ENCODE results near the gene MTR. TPM values are rescaled to one million over a fixed set of nuclear protein-coding genes. Genes with fewer than 3 reads are reported as not detected.

The MTR gene
- total RNA-seq, 2 donors from 2014 or later = 18.8 to 48.7 TPM

DNA sequence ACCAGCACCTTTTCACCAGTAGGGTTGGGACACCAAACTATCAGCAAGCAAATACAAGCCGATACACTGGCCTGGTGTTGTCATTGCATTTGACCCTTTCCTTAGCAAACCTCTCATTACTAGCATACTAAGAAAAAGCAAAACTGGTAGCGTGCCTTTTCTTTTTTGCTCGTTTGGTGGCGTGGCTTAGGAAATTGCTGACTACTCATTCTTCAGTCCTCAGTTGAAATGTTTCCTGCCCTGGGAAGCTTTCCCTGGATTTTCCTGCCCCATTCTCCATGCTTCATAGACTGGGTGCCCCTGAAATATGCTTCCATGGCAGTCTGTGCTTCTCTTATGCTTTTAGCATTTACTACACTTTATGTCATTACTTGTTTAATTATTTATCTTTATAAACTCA lies 42.0 kb downstream of the MTR start:
- no peak overlapping the region for H3K4me3 ChIP-seq
- no peak for TF ChIP-seq POLR2AphosphoS5 (IDR thresholded peaks at IDR 0.05)
- TF ChIP-seq, protein P1, sequence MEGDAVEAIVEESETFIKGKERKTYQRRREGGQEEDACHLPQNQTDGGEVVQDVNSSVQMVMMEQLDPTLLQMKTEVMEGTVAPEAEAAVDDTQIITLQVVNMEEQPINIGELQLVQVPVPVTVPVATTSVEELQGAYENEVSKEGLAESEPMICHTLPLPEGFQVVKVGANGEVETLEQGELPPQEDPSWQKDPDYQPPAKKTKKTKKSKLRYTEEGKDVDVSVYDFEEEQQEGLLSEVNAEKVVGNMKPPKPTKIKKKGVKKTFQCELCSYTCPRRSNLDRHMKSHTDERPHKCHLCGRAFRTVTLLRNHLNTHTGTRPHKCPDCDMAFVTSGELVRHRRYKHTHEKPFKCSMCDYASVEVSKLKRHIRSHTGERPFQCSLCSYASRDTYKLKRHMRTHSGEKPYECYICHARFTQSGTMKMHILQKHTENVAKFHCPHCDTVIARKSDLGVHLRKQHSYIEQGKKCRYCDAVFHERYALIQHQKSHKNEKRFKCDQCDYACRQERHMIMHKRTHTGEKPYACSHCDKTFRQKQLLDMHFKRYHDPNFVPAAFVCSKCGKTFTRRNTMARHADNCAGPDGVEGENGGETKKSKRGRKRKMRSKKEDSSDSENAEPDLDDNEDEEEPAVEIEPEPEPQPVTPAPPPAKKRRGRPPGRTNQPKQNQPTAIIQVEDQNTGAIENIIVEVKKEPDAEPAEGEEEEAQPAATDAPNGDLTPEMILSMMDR (IDR thresholded peaks at IDR 0.05) = no peak
- TF ChIP-seq POLR2A (IDR thresholded peaks at IDR 0.05) = no peak
- intact Hi-C loops (cut with DNase I) = no loop called here
- H3K36me3 ChIP-seq = peaks cover 3 to 5% of the 10 kb centered on the region in 2 donors
- H3K27me3 ChIP-seq (replicated peaks; ENCODE audit: insufficient read depth) = no peaks in the 10 kb centered on the region
- DNase-seq (ENCODE audit: low spot score) = no peak
- no peaks in the 10 kb centered on the region for H3K4me1 ChIP-seq (replicated peaks)
- 89% methylated on average over 4 of the region's 4 CpGs for WGBS
- no peak overlapping the region for H3K27ac ChIP-seq
- no peaks in the 10 kb centered on the region for H3K9me3 ChIP-seq

DNA sequence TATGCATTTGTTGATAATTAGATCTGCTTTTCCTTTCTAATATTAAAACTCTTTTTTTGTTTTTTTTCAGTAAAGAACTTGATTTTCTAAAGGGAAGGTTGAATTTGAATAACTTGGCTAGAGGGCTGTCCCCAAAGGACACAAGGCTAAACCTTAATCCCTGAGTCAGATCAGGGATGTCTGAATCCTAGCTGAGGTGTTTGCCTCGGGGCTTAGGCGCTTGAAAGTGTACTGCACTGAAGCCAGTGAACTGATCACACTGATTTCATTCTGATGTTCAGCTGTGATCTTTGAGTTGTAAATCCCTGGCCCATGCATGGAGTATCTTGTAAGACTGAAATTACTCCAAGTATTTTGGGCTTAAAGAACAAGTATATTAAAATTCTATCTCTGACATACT lies 42.8 kb downstream of the MTR start:
- H3K36me3 ChIP-seq = peaks cover 3 to 5% of the 10 kb centered on the region in 2 donors
- no peak for DNase-seq (ENCODE audit: low spot score)
- TF ChIP-seq, protein P1 (IDR thresholded peaks at IDR 0.05) = no peak
- no peak for TF ChIP-seq POLR2A (IDR thresholded peaks at IDR 0.05)
- TF ChIP-seq POLR2AphosphoS5 (IDR thresholded peaks at IDR 0.05) = no peak
- no peak overlapping the region for H3K27ac ChIP-seq
- H3K27me3 ChIP-seq (replicated peaks; ENCODE audit: insufficient read depth) = no peaks in the 10 kb centered on the region
- no peak overlapping the region for H3K4me3 ChIP-seq
- intact Hi-C loops (cut with DNase I) = no loop called here
- no peaks in the 10 kb centered on the region for H3K9me3 ChIP-seq
- H3K4me1 ChIP-seq (replicated peaks) = no peaks in the 10 kb centered on the region
- 46% methylated on average over 2 of the region's 2 CpGs for WGBS

DNA sequence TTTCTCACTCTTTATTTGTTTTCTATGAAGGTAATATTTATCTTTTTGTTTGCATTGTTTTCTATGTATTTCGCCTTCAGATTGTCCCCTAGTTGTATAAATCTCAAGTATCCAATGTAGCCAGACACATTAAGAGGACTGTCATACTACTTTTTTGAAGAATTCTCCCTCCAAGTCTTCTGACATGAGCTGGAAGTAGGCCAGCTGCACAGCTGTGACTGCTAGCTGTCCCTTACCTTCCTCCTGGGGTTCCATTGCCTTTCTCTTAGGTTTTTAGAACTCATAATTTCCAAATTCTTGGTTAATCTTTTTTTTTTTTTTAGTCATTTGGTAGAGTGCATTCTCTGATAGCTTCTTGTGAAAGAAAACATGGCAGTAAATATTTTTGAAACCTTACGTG lies 46.2 kb downstream of the MTR start:
- TF ChIP-seq POLR2A (IDR thresholded peaks at IDR 0.05) = no peak
- TF ChIP-seq, protein P1 (IDR thresholded peaks at IDR 0.05) = no peak
- H3K36me3 ChIP-seq = peaks cover 3 to 5% of the 10 kb centered on the region in 2 donors
- WGBS = 93% methylated on average over 2 of the region's 2 CpGs

DNA sequence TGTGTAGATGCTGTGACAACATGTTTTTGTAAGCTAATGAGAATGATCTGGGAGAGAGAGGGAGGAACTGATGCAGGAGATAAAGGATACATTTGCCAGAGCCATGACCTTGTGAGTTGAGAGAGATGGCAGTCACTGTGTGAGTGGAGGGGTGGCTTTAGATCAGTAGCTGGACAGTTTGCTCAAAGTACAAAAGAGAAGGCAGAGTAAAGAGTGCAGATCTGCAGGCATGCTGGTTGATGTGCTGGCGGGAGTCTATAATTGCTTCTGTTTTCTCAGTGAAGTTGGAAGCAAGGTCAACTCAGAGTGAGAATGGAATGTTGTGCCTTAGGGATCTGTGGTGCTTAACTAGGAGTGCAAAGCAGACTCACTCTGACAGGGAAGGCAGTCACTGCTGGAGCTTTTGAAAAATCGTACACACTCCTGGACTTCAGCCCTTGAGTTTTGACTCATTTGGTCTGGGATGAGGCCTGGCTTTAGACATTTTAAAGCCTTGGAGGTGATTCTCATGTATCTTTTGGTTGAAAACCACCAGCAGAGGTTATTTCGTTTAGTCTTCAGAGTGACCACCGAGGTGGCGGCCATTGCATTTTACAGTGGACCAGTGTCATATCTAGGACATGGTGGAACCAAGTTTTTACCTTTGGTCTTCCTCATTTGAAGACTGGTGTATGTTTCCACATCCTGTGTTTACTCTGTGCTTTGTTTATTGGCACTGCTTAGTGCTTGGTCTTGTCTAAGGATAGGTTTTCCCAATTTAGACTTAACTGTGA lies 49.6 kb downstream of the MTR start:
- H3K36me3 ChIP-seq = peaks cover 0 to 5% of the 10 kb centered on the region in 2 donors
- H3K27ac ChIP-seq = no peak overlapping the region
- DNase-seq (ENCODE audit: low spot score) = no peak

More for the DNA sequence above, 46.2 kb downstream of the MTR start:
- no peaks in the 10 kb centered on the region for H3K4me1 ChIP-seq (replicated peaks)
- DNase-seq (ENCODE audit: low spot score) = no peak
- H3K9me3 ChIP-seq = no peaks in the 10 kb centered on the region
- H3K4me3 ChIP-seq = no peak overlapping the region
- H3K27ac ChIP-seq = no peak overlapping the region
- intact Hi-C loops (cut with DNase I) = no loop called here
- no peaks in the 10 kb centered on the region for H3K27me3 ChIP-seq (replicated peaks; ENCODE audit: insufficient read depth)

More for the DNA sequence above, 49.6 kb downstream of the MTR start:
- intact Hi-C loops (cut with DNase I) = no loop called here
- no peak for TF ChIP-seq POLR2AphosphoS5 (IDR thresholded peaks at IDR 0.05)
- TF ChIP-seq POLR2A (IDR thresholded peaks at IDR 0.05) = no peak
- TF ChIP-seq, protein P1 (IDR thresholded peaks at IDR 0.05) = no peak
- WGBS = 71% methylated on average over 5 of the region's 5 CpGs
- H3K4me3 ChIP-seq = no peak overlapping the region
- H3K4me1 ChIP-seq (replicated peaks) = no peaks in the 10 kb centered on the region
- H3K9me3 ChIP-seq = no peaks in the 10 kb centered on the region
- H3K27me3 ChIP-seq (replicated peaks; ENCODE audit: insufficient read depth) = no peaks in the 10 kb centered on the region

Measured in prostate gland (tissue), 2 donors.